VCaP (cell line): ENCODE measurements around the gene CENPB.

Experiments
- H3K27ac ChIP-seq: fragments of 450-650 bp; 2 replicates; pipeline ENCODE4 v1.5.1; 2017
- TF ChIP-seq, protein P1 (sequence below): fragments of 450-650 bp; conservative IDR thresholded peaks from 2 replicates; pipeline ENCODE4 v1.5.1; 2017; ENCODE audit warnings: mild to moderate bottlenecking, moderate library complexity

CENPB gene

GRCh38 chr20:3735768-3736167, 50.8 kb downstream of the CENPB start:
- peak overlapping the region; percentile 23 for H3K27ac ChIP-seq
- TF ChIP-seq, protein P1, sequence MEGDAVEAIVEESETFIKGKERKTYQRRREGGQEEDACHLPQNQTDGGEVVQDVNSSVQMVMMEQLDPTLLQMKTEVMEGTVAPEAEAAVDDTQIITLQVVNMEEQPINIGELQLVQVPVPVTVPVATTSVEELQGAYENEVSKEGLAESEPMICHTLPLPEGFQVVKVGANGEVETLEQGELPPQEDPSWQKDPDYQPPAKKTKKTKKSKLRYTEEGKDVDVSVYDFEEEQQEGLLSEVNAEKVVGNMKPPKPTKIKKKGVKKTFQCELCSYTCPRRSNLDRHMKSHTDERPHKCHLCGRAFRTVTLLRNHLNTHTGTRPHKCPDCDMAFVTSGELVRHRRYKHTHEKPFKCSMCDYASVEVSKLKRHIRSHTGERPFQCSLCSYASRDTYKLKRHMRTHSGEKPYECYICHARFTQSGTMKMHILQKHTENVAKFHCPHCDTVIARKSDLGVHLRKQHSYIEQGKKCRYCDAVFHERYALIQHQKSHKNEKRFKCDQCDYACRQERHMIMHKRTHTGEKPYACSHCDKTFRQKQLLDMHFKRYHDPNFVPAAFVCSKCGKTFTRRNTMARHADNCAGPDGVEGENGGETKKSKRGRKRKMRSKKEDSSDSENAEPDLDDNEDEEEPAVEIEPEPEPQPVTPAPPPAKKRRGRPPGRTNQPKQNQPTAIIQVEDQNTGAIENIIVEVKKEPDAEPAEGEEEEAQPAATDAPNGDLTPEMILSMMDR, result no peak

- peak overlapping the region; percentile 14; the same call in 1 of the 2 replicates for H3K27ac ChIP-seq
- TF ChIP-seq, protein P1, result no peak
Observed at GRCh38 chr20:3734111-3734843, 52.3 kb downstream of the CENPB start.
